Measurements from ENCODE around the gene DCAF11.

- TF ChIP-seq GATA2 (IDR thresholded peaks at IDR 0.05; ENCODE audit: low read depth, low read length) (no peak), GATA3 (IDR thresholded peaks at IDR 0.05; ENCODE audit: low read depth, low read length) (no peak)
Measured at GRCh38 chr14:24081739-24082211, 32.8 kb upstream of the DCAF11 start.
